Prostate gland (tissue), 2 donors: ENCODE measurements around the gene PCBD2. TPM values are rescaled to one million over a fixed set of nuclear protein-coding genes. Genes with fewer than 3 reads are reported as not detected.
A peak's percentile ranks its signal among the peaks of the same experiment; 100 is the strongest.

Experiments used
- DNase-seq: peaks from one replicate; pipeline ENCODE4 v3.0.0-alpha.2; 2019; ENCODE audit warnings: low spot score
- H3K27ac ChIP-seq, 2 donors: fragments of 200-600 bp; sonication (generic); 2 replicates each; pipeline ENCODE4 v1.5.1; 2017 to 2019
- H3K27me3 ChIP-seq: fragments of 200-600 bp; sonication (generic); replicated peaks from 2 replicates; pipeline ENCODE4 v1.5.1; 2019; ENCODE audit not compliant: insufficient read depth
- H3K36me3 ChIP-seq, 2 donors: fragments of 200-600 bp; sonication (generic); 1 replicate in 1 of 2; 2 replicates in 1 of 2; pipeline versions ENCODE4 v1.5.1 to v1.8.1; 2017 to 2019
- H3K4me1 ChIP-seq: fragments of 200-600 bp; sonication (generic); replicated peaks from 2 replicates; pipeline ENCODE4 v1.5.1; 2019
- H3K4me3 ChIP-seq, 2 donors: fragments of 200-600 bp; sonication (generic); 2 replicates each; pipeline ENCODE4 v1.5.1; 2017 to 2019
- H3K9me3 ChIP-seq: fragments of 200-600 bp; sonication (generic); 2 replicates; pipeline ENCODE4 v1.5.1; 2017
- POLR2A ChIP-seq: fragments of 450-650 bp; IDR thresholded peaks from one replicate; pipeline ENCODE4 v1.6.1; 2016; ENCODE audit warnings: antibody characterized with exemption, mild to moderate bottlenecking
- POLR2AphosphoS5 ChIP-seq: sonication (generic); formaldehyde crosslinking; IDR thresholded peaks from one replicate; pipeline ENCODE4 v1.6.1; 2017; ENCODE audit warnings: antibody characterized with exemption
- WGBS: methylation state at CpG from one replicate; pipeline ENCODE4 v1.1.5; 2018; 5-methylcytosine and 5-hydroxymethylcytosine counted together
- intact Hi-C: fragments of 100-400 bp; cut with DNase I; formaldehyde crosslinking; loops from one replicate; pipeline ENCODE4 v1.14.2; 2022
- total RNA-seq, 2 donors: library from RNA; depleted of rRNA; stranded (reverse); fragments of >200 nt; gene quantifications; one replicate each; pipeline ENCODE4 v1.1.0, GENCODE V29; 2016
- TF ChIP-seq, protein P1 (sequence below), 4 experiments: fragments of 200-600 bp in 2 of 4; fragments of 450-650 bp in 2 of 4; sonication (generic) in 2 of 4; IDR thresholded peaks; 1 replicate in 3 of 4; 2 replicates in 1 of 4; pipeline ENCODE4 v1.5.1; 2016 to 2019; ENCODE audit warnings: antibody characterized with exemption in 4 of 4, mild to moderate bottlenecking in 2 of 4, moderate library complexity in 2 of 4

PCBD2 gene
- total RNA-seq, 2 donors from 2014 or later: 7.4 to 9.4 TPM

DNA sequence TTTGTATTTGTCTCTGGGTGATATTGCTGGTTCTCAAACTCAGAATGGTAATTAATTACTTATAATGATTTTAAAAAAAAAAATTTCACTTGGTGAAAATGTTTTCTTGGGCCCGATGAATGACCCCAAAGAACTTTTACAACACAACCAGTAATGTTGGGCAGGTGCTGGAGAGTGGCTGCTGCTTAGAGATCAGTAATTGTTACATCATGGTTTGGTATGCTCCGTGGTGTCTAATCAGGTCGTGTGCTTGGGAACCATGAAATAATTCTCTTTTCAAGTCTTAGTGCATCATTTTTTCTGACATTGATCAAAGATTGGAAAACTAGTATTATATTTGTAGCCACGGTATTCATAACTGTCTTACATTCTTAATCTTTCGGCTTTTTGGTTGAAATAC, 29.3 kb downstream of the PCBD2 start:
- Histone ChIP-seq H3K27ac (no peak overlapping the region), H3K4me1 (no peaks in the 10 kb centered on the region), H3K27me3 (no peaks in the 10 kb centered on the region), H3K4me3 (no peak overlapping the region), H3K36me3 (no peaks in the 10 kb centered on the region), H3K9me3 (no peaks in the 10 kb centered on the region)
- 95% methylated on average over 5 of the region's 5 CpGs for WGBS
- TF ChIP-seq, protein P1, sequence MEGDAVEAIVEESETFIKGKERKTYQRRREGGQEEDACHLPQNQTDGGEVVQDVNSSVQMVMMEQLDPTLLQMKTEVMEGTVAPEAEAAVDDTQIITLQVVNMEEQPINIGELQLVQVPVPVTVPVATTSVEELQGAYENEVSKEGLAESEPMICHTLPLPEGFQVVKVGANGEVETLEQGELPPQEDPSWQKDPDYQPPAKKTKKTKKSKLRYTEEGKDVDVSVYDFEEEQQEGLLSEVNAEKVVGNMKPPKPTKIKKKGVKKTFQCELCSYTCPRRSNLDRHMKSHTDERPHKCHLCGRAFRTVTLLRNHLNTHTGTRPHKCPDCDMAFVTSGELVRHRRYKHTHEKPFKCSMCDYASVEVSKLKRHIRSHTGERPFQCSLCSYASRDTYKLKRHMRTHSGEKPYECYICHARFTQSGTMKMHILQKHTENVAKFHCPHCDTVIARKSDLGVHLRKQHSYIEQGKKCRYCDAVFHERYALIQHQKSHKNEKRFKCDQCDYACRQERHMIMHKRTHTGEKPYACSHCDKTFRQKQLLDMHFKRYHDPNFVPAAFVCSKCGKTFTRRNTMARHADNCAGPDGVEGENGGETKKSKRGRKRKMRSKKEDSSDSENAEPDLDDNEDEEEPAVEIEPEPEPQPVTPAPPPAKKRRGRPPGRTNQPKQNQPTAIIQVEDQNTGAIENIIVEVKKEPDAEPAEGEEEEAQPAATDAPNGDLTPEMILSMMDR (IDR thresholded peaks at IDR 0.05): no peak
- TF ChIP-seq POLR2A: no peak
- intact Hi-C loops: no loop called here
- DNase-seq: no peak

DNA sequence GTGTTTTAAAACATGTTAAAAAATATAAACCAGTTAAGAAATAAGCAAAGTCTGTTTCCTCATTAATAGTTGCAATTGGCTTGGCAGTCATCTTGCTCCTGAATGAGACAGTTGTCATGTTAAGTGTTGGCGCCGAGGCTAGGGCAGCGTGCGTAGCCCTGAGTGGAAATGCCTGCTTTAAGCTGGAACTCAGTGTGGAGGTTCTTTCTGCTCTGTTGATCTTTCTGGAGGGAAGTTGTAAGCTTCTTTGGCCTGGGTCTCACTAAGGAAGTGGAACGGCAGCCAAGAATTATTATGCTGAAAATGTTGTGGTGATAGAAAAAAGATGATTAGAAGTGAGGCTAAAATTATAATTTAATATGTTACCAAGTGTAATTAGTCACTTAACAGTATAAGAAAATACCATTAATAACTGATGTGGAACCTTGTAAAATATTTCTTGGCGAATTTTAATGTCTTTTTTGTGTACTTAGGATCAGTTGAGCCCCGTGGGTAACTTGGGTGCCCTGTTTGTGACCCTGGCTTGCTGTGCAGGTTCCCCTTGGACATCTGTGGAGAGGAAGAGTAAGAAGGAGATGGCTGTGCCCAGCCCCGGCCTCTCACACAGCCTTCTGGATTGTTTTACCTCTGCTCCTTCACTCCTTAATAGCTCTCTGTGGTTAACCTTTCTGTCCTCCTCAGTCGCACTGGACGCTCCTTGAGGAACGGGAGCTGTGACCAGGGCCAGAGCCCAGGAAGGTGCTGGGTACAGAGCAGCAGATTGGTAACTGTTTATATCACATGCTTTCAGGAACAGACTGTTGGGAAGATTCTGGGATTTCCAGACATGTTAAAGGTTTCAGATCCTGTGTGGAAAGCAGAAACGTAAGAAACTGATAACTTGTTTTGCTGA, 31.0 kb downstream of the PCBD2 start:
- Histone ChIP-seq H3K4me1 (no peaks in the 10 kb centered on the region), H3K4me3 (no peak overlapping the region), H3K9me3 (no peaks in the 10 kb centered on the region), H3K27ac (peak overlapping the region in 1 of 2 donors; percentile 2), H3K36me3 (no peaks in the 10 kb centered on the region), H3K27me3 (no peaks in the 10 kb centered on the region)
- 65% methylated on average over 12 of the region's 12 CpGs for WGBS
- no peak for TF ChIP-seq POLR2AphosphoS5
- TF ChIP-seq POLR2A: no peak
- TF ChIP-seq, protein P1 (IDR thresholded peaks at IDR 0.05): no peak
- no peak for DNase-seq
- intact Hi-C loops: no loop called here

DNA sequence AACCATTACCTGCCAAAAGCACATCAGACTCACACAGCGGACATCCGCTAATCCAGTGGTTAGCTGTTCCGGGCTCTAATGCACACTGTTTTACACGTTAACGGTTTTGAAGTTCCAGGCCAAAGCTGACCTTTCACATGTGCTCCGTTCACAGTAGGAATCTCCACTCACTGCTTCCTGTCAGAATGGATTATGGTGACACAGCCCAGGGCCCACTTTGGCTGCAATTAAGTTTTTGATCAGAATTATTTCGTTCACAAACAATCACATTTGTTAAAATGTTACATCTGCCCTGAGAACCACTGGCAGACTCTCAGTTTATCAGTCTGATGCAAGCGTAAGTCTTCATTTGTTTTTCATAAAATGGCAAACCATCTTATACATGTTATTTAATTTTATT, 32.6 kb downstream of the PCBD2 start:
- no peaks in the 10 kb centered on the region for H3K36me3 ChIP-seq
- WGBS: 93% methylated on average over 8 of the region's 8 CpGs
- H3K27me3 ChIP-seq: no peaks in the 10 kb centered on the region
- H3K27ac ChIP-seq: no peak overlapping the region
- DNase-seq: no peak
- H3K4me3 ChIP-seq: no peak overlapping the region
- TF ChIP-seq POLR2A (no peak), POLR2AphosphoS5 (no peak)
- TF ChIP-seq, protein P1 (IDR thresholded peaks at IDR 0.05): no peak
- intact Hi-C loops: no loop called here
- no peaks in the 10 kb centered on the region for H3K4me1 ChIP-seq
- H3K9me3 ChIP-seq: no peaks in the 10 kb centered on the region

DNA sequence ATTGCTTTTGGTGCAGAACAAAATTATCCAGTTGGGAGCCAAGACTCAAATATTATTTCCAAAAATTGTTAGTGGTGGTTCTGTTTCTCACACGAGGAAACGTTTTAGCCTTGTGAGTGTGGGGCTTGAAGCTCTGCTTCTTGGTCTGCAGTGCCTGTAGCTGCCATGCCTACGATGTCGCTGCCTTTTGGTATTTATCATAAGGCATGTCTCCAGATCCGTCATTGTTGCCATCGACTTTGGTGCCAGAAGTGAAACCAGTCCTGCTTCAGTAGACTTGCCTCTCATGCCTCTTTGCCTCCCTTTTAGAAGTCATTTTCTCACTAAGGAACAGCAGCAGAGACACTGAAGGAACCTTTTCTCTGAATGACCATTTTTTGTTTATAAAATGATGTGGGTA, 33.1 kb downstream of the PCBD2 start:
- Histone ChIP-seq H3K4me3 (no peak overlapping the region), H3K36me3 (no peaks in the 10 kb centered on the region), H3K9me3 (no peaks in the 10 kb centered on the region), H3K4me1 (no peaks in the 10 kb centered on the region), H3K27ac (no peak overlapping the region), H3K27me3 (no peaks in the 10 kb centered on the region)
- intact Hi-C loops: no loop called here
- WGBS: 87% methylated on average over 6 of the region's 6 CpGs
- TF ChIP-seq POLR2AphosphoS5 (no peak), POLR2A (no peak)
- TF ChIP-seq, protein P1 (IDR thresholded peaks at IDR 0.05): no peak
- DNase-seq: no peak

DNA sequence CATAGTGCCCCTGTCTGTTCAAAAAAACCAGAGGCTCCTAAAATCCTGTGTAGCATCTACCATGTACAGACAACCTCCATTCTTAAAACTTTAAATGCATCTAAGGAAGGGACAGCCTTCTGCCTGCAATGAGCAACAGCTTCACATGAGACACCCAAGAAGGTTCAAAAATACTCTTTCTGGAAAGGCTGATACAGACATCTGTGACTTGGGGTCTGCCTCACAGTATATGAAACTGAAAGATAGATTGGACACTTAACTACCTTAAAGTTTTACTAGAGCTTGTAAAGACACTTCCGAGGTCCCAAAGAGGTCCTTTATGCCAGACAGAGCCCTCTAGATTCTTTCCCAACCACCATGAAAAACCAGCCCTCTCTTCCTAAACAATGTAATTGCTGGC, 34.6 kb downstream of the PCBD2 start:
- no peaks in the 10 kb centered on the region for H3K9me3 ChIP-seq
- WGBS: 68% methylated on average over 1 of the region's 1 CpG
- no peaks in the 10 kb centered on the region for H3K27me3 ChIP-seq
- no peaks in the 10 kb centered on the region for H3K36me3 ChIP-seq
- no peak overlapping the region for H3K27ac ChIP-seq
- intact Hi-C loops: no loop called here
- H3K4me3 ChIP-seq: no peak overlapping the region
- TF ChIP-seq POLR2A (no peak), POLR2AphosphoS5 (no peak)
- TF ChIP-seq, protein P1 (IDR thresholded peaks at IDR 0.05): no peak
- H3K4me1 ChIP-seq: no peaks in the 10 kb centered on the region
- DNase-seq: no peak
